ENCODE data around the gene UNCX. TPM values are rescaled to one million over a fixed set of nuclear protein-coding genes. Genes with fewer than 3 reads are reported as not detected.

Gene UNCX
- total RNA-seq, 2 experiments from 2014 or later, result not detected

DNA sequence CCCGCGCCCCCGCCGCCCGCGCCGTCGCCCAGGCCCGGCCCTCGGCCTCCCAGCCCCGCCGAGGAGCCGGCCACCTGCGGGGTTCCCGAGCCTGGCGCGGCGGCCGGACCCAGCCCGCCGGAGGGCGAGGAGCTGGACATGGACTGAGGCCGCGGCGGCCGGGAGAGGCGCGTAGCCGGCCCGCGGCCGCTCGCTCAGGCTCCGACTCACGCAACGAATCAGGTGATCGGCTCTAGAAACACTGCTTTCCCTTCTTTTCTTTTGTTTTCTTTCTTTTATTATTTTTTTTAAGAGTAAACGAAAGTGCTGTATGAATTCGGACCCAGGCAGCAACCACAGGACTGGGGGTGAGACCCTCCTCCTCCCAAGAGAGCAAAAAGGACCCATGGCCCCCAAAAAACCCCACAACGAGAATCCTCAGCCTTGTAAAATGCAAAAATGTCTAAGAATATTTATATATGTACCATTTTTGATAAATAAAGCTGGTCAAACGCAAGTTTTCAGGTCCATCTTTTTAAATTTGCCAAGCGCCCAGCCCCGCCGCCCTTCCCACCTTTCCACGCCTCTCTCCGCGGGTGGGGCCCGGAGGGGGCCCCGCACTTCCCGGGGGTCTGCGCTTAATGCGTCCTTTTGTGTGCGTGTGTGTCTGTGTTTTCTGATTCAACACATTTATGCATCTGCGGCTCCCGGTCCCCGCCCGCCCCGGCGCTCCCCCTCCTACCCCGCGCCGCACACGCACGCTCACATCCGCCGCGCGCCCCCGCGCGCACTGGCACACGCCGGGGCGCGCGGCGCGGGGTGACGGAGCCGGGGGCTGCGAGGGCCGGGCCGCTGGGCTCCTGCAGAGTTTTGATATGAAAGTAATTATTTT is 4.4 kb downstream of the UNCX start:
- no peak overlapping the region for H3K27ac Mint-ChIP-seq
- intact Hi-C loops (cut with micrococcal nuclease), result no loop called here
- ATAC-seq, result no peak
- no peaks in the 10 kb centered on the region for H3K36me3 Mint-ChIP-seq (ENCODE audit: low read depth)
- ChIA-PET CTCF (no interaction called here), POLR2A (interaction anchor here (1.4 kb wide), 1 partner anchor 12 kb away, joined by 4 read pairs; no protein-coding TSS in a partner anchor)
- H3K4me3 Mint-ChIP-seq, result no peak overlapping the region
- H3K4me1 Mint-ChIP-seq (ENCODE audit: low read depth), result peaks cover 14% of the 10 kb centered on the region
- peaks cover 58% of the 10 kb centered on the region for H3K27me3 Mint-ChIP-seq
- H3K9me3 Mint-ChIP-seq, result no peaks in the 10 kb centered on the region
- no peak for DNase-seq
- TF ChIP-seq, protein P1, sequence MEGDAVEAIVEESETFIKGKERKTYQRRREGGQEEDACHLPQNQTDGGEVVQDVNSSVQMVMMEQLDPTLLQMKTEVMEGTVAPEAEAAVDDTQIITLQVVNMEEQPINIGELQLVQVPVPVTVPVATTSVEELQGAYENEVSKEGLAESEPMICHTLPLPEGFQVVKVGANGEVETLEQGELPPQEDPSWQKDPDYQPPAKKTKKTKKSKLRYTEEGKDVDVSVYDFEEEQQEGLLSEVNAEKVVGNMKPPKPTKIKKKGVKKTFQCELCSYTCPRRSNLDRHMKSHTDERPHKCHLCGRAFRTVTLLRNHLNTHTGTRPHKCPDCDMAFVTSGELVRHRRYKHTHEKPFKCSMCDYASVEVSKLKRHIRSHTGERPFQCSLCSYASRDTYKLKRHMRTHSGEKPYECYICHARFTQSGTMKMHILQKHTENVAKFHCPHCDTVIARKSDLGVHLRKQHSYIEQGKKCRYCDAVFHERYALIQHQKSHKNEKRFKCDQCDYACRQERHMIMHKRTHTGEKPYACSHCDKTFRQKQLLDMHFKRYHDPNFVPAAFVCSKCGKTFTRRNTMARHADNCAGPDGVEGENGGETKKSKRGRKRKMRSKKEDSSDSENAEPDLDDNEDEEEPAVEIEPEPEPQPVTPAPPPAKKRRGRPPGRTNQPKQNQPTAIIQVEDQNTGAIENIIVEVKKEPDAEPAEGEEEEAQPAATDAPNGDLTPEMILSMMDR (IDR thresholded peaks at IDR 0.05), result no peak

DNA sequence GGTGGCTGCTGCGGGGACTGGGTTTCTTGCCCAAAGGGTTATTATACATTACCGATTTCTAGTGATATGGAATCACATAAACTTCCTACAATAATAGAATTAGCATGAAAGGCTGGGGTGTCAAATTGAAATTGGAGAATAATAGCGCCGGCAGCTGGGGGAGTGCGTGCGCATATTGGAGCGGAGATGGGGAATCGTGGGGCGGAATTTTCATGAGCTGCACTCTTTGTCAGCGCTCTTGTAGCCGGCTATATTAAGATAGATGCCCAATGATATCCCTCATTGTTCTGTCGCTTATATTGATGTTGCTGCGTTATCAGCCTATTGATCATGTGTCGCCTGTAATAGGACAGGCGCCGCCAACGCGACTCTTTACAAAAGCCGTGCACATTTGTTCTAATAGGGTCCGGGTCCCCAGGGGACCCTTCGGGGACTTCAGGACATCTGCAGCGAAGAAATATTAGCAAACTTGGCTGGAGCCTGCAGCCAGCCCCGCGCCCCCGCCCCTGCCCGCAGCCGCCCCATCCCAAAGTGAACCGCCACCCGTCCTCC is 5.1 kb downstream of the UNCX start:
- intact Hi-C loops (cut with micrococcal nuclease), result no loop called here
- CTCF ChIA-PET, result interaction anchor here (1.0 kb wide), 1 partner anchor 180 kb away, joined by 3 read pairs; no protein-coding TSS in a partner anchor
- no peak overlapping the region for H3K4me3 Mint-ChIP-seq

DNA sequence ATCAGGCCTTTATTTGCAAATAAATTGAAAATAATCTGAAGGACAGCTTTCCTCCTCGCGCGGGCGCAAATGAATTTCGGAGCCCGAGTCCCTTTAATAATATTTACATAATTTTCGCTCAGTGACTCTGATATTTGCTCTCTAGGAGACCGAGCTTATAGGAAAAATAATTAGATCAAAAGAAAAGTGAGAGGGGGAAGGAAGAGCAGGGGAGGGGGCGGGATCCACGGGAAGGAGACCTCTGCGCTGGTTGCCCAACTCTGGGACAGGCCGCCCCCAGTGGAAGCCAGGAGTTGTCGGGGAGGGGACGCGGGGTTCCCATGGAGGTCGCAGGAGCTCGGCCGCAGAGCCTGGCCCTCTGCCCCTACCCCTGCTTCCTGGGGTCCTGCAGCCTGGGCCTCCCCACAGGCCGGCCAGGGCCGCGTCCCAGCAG is 5.8 kb downstream of the UNCX start:
- no peaks in the 10 kb centered on the region for H3K36me3 Mint-ChIP-seq (ENCODE audit: low read depth)
- TF ChIP-seq, protein P1 (IDR thresholded peaks at IDR 0.05), result no peak
- no peak overlapping the region for H3K4me3 Mint-ChIP-seq
- peaks cover 11% of the 10 kb centered on the region for H3K4me1 Mint-ChIP-seq (ENCODE audit: low read depth)
- ChIA-PET POLR2A (interaction anchor here (1.1 to 1.4 kb wide), 2 partner anchors 8 to 14 kb away, joined by 3 to 4 read pairs; no protein-coding TSS in a partner anchor), CTCF (interaction anchor here (1.0 to 1.6 kb wide), 2 partner anchors 13 to 179 kb away, joined by 3 to 5 read pairs; no protein-coding TSS in a partner anchor)
- peaks cover 59% of the 10 kb centered on the region for H3K27me3 Mint-ChIP-seq
- ATAC-seq (no peak), DNase-seq (no peak)
- H3K27ac Mint-ChIP-seq, result no peak overlapping the region
- H3K9me3 Mint-ChIP-seq, result no peaks in the 10 kb centered on the region
- intact Hi-C loops (cut with micrococcal nuclease), result no loop called here

More for the DNA sequence above, 5.1 kb downstream of the UNCX start:
- POLR2A ChIA-PET, result interaction anchor here (1.4 kb wide), 1 partner anchor 13 kb away, joined by 4 read pairs; no protein-coding TSS in a partner anchor
- Mint-ChIP-seq H3K27ac (no peak overlapping the region), H3K9me3 (no peaks in the 10 kb centered on the region), H3K36me3 (ENCODE audit: low read depth) (no peaks in the 10 kb centered on the region), H3K4me1 (ENCODE audit: low read depth) (peaks cover 11% of the 10 kb centered on the region), H3K27me3 (peaks cover 55% of the 10 kb centered on the region)
- ATAC-seq (no peak), DNase-seq (no peak)
- TF ChIP-seq, protein P1 (IDR thresholded peaks at IDR 0.05), result no peak

DNA sequence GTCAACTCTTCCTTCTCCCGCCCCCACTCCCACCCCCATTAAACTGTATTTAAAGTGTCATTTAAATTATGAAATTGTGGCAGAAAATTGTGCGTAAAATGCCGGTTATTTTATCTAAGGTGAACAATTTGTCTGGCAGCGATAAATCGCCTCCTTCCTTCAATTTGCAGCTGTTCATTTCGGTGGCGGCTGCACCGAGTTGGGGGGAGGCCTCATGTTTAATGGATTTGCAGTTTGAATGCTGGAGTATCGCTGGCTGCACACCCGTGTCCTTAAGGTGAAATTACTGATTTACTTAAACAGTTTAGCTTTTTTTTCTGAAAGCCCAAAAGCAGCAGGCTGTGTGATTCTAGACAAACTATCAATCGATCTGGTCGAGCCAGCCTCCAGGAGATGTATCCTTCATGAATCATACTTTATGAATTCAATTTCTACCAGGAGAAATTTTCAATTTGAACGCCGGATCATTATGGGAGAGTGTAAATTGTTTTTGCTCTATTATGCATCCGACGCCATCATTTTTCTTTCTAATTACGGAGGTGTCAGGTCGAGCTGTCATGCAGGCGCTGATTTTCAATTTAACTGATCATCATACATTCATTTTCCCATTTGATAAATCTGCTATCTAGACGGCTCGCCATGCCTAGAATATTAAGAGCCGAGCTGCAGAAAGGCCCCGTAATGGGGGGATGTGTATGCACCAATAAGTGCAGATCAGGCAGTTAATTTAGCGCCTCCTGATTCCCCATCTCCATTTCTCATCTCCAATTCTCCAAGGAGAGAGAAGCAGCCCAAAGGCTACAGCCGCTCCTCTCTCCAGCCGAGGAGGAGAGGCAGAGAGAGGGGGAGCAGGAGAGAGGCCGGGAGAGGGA is 6.5 kb downstream of the UNCX start:
- H3K27ac Mint-ChIP-seq, result no peak overlapping the region
- peaks cover 11% of the 10 kb centered on the region for H3K4me1 Mint-ChIP-seq (ENCODE audit: low read depth)
- H3K36me3 Mint-ChIP-seq (ENCODE audit: low read depth), result no peaks in the 10 kb centered on the region
- DNase-seq, result no peak
- TF ChIP-seq, protein P1 (IDR thresholded peaks at IDR 0.05), result no peak
- intact Hi-C loops (cut with micrococcal nuclease), result no loop called here
- ATAC-seq, result no peak
- peaks cover 60% of the 10 kb centered on the region for H3K27me3 Mint-ChIP-seq
- no peak overlapping the region for H3K4me3 Mint-ChIP-seq
- no peaks in the 10 kb centered on the region for H3K9me3 Mint-ChIP-seq
- ChIA-PET POLR2A (interaction anchor here (1.1 to 1.4 kb wide), 2 partner anchors 9 to 17 kb away, joined by 3 read pairs; no protein-coding TSS in a partner anchor), CTCF (interaction anchor here (0.9 to 1.6 kb wide), 4 partner anchors 9 to 178 kb away, joined by 3 to 5 read pairs (median 3); no protein-coding TSS in a partner anchor)

All from activated CD8-positive, alpha-beta T cell treated with anti-CD3 and anti-CD28 coated beads for 36 hours (primary cell).